Kidney epithelial cell (primary cell): Measurements from ENCODE around the gene CCKAR. TPM values are rescaled to one million over a fixed set of nuclear protein-coding genes. Genes with fewer than 3 reads are reported as not detected.
A peak's percentile ranks its signal among the peaks of the same experiment; 100 is the strongest.
"Not testable (repeated sequence)": the region's sequence is repeated elsewhere in the genome, so short reads cannot be mapped to it uniquely, and the experiment has no call there.

Source experiments
- DNase-seq: peaks from one replicate; pipeline ENCODE4 v3.0.0-alpha.2; 2010; ENCODE audit warnings: low read depth
- H3K27me3 ChIP-seq: 2 replicates; pipeline ENCODE4 v1.6.0; 2011; ENCODE audit warnings: low read length; ENCODE audit not compliant: control insufficient read depth, insufficient read depth
- H3K36me3 ChIP-seq: 2 replicates; pipeline ENCODE4 v1.5.1; 2011; ENCODE audit warnings: low read length; ENCODE audit not compliant: control insufficient read depth, insufficient read depth
- H3K4me3 ChIP-seq: 2 replicates; pipeline ENCODE4 v1.5.1; 2011; ENCODE audit warnings: low read depth, mild to moderate bottlenecking, control low read depth, low read length
- total RNA-seq: library from RNA; depleted of rRNA; stranded (reverse); fragments of >200 nt; gene quantifications from 2 replicates; pipeline ENCODE4 v1.2.3, GENCODE V29; 2015
- TF ChIP-seq, protein P1 (sequence below): IDR thresholded peaks from 2 replicates; pipeline ENCODE4 v1.5.1; 2011; ENCODE audit warnings: mild to moderate bottlenecking, moderate library complexity, low read length, control low read depth, inconsistent platforms; ENCODE audit not compliant: insufficient read depth, poor library complexity, severe bottlenecking

CCKAR gene
- total RNA-seq, 1 donor from 2014 or later, result 0.04 TPM

DNA sequence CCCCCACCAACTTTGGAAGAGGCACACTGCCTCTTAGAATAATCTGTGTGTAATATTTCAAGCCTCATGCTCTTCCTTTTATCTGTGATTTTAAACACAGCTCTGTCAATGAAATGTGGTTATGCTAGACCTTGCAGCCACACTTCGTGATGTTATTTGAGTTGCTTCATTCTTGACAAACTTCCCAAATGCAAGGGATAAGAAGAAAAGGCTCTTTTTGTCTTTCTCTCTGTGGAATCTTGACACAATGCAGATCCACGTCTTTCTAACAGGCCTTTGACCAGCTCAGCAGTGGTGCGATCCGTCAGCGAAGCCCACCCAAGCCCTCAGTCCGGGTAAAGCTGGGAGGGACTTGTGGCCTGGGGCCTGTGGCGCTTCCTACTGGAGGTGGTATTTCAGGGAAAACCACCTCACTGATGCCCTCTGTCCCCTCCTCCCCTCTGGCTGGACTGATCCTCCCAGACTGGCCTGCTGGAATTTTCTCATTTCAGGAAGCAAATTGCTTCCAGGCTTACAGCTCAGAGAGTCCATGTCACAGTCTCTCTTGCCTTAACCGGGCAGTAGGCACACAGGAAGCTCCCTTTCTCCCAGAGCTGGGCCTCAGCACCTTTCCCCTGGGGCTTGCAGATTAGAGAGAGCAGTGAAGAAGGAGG lies 19.5 kb upstream of the CCKAR start:
- TF ChIP-seq, protein P1, sequence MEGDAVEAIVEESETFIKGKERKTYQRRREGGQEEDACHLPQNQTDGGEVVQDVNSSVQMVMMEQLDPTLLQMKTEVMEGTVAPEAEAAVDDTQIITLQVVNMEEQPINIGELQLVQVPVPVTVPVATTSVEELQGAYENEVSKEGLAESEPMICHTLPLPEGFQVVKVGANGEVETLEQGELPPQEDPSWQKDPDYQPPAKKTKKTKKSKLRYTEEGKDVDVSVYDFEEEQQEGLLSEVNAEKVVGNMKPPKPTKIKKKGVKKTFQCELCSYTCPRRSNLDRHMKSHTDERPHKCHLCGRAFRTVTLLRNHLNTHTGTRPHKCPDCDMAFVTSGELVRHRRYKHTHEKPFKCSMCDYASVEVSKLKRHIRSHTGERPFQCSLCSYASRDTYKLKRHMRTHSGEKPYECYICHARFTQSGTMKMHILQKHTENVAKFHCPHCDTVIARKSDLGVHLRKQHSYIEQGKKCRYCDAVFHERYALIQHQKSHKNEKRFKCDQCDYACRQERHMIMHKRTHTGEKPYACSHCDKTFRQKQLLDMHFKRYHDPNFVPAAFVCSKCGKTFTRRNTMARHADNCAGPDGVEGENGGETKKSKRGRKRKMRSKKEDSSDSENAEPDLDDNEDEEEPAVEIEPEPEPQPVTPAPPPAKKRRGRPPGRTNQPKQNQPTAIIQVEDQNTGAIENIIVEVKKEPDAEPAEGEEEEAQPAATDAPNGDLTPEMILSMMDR, result no peak

DNA sequence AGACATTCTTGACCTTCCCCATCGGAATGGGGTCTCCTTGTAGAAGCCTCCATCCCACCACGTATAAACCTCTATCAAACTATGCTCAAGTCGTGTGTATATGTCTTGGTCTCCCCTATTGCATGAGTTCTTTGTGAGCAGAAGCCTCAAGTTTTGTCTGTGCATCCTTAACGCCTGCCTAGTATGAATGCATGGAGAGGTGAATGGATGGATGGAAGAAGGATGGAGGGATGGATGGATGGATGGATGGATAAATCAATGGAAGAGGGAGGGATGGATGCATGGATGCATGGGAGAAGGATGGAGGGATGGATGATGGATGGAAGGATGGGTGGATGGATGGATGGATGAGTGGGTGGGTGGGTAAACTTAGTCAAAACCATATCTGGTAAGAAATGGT lies 17.0 kb upstream of the CCKAR start:
- no peaks in the 10 kb centered on the region for H3K27me3 ChIP-seq
- no peaks in the 10 kb centered on the region for H3K36me3 ChIP-seq
- TF ChIP-seq, protein P1, result no peak
- no peak for DNase-seq
- no peak overlapping the region for H3K4me3 ChIP-seq

More for the DNA sequence above, 19.5 kb upstream of the CCKAR start:
- no peak for DNase-seq
- no peaks in the 10 kb centered on the region for H3K27me3 ChIP-seq
- H3K36me3 ChIP-seq, result no peaks in the 10 kb centered on the region
- no peak overlapping the region for H3K4me3 ChIP-seq

DNA sequence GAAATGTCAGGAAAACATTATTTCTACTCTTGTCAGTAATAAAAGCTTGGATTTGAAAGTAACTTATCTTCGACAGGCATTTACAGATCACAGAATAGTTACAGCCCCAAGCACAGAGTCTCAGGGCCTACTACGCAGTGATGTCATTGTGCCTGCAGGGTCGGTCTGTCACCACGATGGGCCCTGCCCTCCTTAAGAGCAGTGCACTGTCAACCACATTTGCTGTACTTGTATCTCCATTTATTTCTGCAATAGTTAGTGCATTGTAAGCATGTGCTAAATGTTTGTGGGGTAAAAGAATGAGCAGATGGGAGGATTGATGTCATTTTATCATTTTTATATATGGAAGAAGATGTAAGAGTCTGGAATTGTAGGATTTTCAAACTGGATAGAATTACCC lies 13.6 kb upstream of the CCKAR start:
- no peak for DNase-seq
- Histone ChIP-seq H3K27me3 (no peaks in the 10 kb centered on the region), H3K4me3 (no peak overlapping the region), H3K36me3 (no peaks in the 10 kb centered on the region)
- TF ChIP-seq, protein P1, result no peak

DNA sequence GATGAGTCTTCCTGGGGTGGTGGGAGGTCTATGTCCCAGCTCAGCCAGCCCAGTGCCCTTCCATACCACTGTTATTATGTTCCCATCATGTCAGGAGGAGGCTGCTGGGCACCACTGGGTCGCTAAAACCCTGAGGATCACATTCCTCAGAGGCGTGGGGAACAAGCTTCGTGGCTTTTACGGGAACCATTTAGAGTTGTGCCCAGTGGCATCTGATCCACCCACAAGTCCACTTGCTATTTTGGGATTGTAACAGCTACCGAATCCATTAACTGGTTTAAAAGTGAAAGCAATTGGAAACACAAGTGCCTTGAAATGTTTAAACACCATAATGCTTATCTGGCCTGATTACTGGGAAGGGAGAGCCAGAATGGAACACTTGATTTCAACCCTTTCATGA lies 13.1 kb upstream of the CCKAR start:
- TF ChIP-seq, protein P1, result no peak
- no peaks in the 10 kb centered on the region for H3K36me3 ChIP-seq
- no peaks in the 10 kb centered on the region for H3K27me3 ChIP-seq
- DNase-seq, result no peak
- H3K4me3 ChIP-seq, result no peak overlapping the region

DNA sequence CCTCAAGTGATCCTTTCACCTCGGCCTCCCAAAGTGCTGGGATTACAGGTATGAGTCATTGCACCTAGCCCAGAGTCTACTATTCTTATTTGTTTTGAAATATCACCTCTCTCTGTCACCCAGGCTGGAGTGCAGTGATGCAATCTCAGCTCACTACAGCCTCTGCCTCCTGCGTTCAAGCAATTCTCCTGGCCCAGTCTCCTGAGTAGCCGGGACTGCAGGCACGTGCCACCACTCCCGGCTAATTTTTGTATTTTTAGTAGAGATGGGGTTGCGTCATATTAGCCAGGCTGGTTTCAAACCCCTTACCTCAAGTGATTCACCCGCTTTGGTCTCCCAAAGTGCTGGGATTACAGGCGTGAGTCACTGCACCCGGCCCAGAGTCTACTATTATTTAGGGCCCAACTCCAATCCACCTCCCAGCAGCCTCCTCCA lies 10.3 kb upstream of the CCKAR start:
- not testable (repeated sequence) for H3K4me3 ChIP-seq, H3K36me3 ChIP-seq, DNase-seq, H3K27me3 ChIP-seq

DNA sequence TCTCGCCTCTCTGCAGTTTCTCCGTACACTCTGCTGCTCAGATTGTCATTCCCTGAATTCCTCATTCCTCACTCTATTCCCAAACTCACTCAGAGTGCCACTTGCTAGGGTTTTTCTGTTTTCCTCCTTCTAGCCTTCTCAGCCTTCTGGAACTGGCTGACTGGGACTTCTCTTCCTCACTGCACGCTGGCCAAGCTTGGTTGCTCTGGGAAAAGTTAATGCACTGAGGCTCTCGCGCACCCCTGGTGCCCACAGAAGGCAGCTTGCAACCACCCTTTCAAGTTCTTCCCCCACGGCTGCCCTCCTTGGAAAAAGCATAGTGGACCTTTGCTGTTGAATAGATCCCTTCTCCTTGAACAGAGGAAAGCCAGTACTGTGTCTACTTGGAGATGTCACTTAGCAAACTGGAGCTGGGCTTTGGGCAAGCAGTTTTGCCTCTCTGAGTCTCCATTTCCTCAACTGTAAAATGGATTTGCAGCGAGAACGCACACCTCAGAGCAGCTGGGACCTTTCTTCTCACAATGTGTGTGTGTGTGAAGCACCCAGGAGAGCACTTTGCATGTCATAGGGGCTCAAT lies 6.0 kb upstream of the CCKAR start:
- no peak for DNase-seq
- Histone ChIP-seq H3K36me3 (no peaks in the 10 kb centered on the region), H3K27me3 (peaks cover 2% of the 10 kb centered on the region), H3K4me3 (no peak overlapping the region)
- TF ChIP-seq, protein P1, result peak; percentile 34
